GM12878 (cell line): ENCODE data around the gene IQUB. TPM values are rescaled to one million over a fixed set of nuclear protein-coding genes. Genes with fewer than 3 reads are reported as not detected.

Experiments used
- ATF7 ChIP-seq: fragments of 450-650 bp; IDR thresholded peaks from 2 replicates; pipeline ENCODE4 v1.6.1; 2016; ENCODE audit warnings: low read depth, mild to moderate bottlenecking
- EGR1 ChIP-seq, 2 experiments: IDR thresholded peaks; 1 replicate in 1 of 2; 2 replicates in 1 of 2; pipeline ENCODE4 v1.6.1; 2011 to 2012; ENCODE audit warnings: low read depth in 2 of 2, low read length in 2 of 2, borderline replicate concordance in 1 of 2, mild to moderate bottlenecking in 1 of 2, moderate library complexity in 1 of 2
- ETV6 ChIP-seq, 2 experiments: fragments of 450-650 bp in 1 of 2; IDR thresholded peaks in 1 of 2; conservative IDR thresholded peaks in 1 of 2; 2 replicates each; pipeline ENCODE4 v1.6.1; 2014; ENCODE audit warnings: antibody characterized with exemption in 1 of 2, borderline replicate concordance in 1 of 2, low read depth in 1 of 2, mild to moderate bottlenecking in 1 of 2, moderate library complexity in 1 of 2
- GATAD2B ChIP-seq: fragments of 450-650 bp; conservative IDR thresholded peaks from 2 replicates; pipeline ENCODE4 v1.6.1; 2017; ENCODE audit warnings: low read depth, mild to moderate bottlenecking, moderate library complexity
- LARP7 ChIP-seq: fragments of 450-650 bp; IDR thresholded peaks from 2 replicates; pipeline ENCODE4 v1.6.1; 2017; ENCODE audit warnings: mild to moderate bottlenecking
- MTA2 ChIP-seq: fragments of 450-650 bp; IDR thresholded peaks from 2 replicates; pipeline ENCODE4 v1.6.1; 2016; ENCODE audit warnings: low read depth, mild to moderate bottlenecking, moderate library complexity
- NFXL1 ChIP-seq: fragments of 450-650 bp; IDR thresholded peaks from 2 replicates; pipeline ENCODE4 v1.6.1; 2017; ENCODE audit warnings: antibody characterized with exemption, mild to moderate bottlenecking, borderline replicate concordance
- POU2F2 ChIP-seq: IDR thresholded peaks from 3 replicates; pipeline ENCODE4 v1.6.1; 2011; ENCODE audit warnings: low read depth, mild to moderate bottlenecking, low read length, borderline replicate concordance
- ZNF217 ChIP-seq: fragments of 450-650 bp; IDR thresholded peaks from 2 replicates; pipeline ENCODE4 v1.6.1; 2017; ENCODE audit warnings: antibody characterized with exemption, mild to moderate bottlenecking
- ZSCAN29 ChIP-seq: fragments of 450-650 bp; IDR thresholded peaks from 2 replicates; pipeline ENCODE4 v1.6.1; 2017; ENCODE audit warnings: mild to moderate bottlenecking, moderate library complexity
- polyA plus RNA-seq, 11 experiments: library from polyadenylated mRNA; depleted of rRNA in 4 of 11; unstranded in 6 of 11; stranded (reverse) in 5 of 11; fragments of >200 nt; fragmentation: Nextera tagmentation in 4 of 11; fragmentation: Illumina TruSeq in 1 of 11; extraction: Ambion mirVana in 4 of 11; extraction: Trizol in 1 of 11; gene quantifications; 1 replicate in 1 of 11; 2 replicates in 10 of 11; pipeline versions ENCODE4 v1.2.1 to v1.2.3, GENCODE V29; 2011 to 2016; ENCODE audit warnings: inconsistent platforms in 2 of 11, missing spikeins in 2 of 11, low read depth in 1 of 11
- total RNA-seq, 4 experiments: library from RNA; depleted of rRNA in 3 of 4; stranded (reverse); fragments of >200 nt in 3 of 4; fragmentation: Illumina TruSeq in 1 of 4; extraction: Trizol in 1 of 4; gene quantifications; 2 replicates each; pipeline versions ENCODE4 v1.2.1 to v1.2.3, GENCODE V29; 2013 to 2021
- TF ChIP-seq, protein P1 (sequence below): IDR thresholded peaks from 2 replicates; pipeline ENCODE4 v1.6.1; 2011; ENCODE audit warnings: low read depth, mild to moderate bottlenecking, low read length, moderate library complexity, borderline replicate concordance; ENCODE audit errors: extremely low read depth
- TF ChIP-seq, protein P2 (sequence below): fragments of 450-650 bp; IDR thresholded peaks from 2 replicates; pipeline ENCODE4 v1.6.1; 2017; ENCODE audit warnings: mild to moderate bottlenecking, moderate library complexity
- TF ChIP-seq, protein P3 (sequence below): IDR thresholded peaks from 2 replicates; pipeline ENCODE4 v1.6.1; 2012; ENCODE audit warnings: mild to moderate bottlenecking, low read depth, low read length
- TF ChIP-seq, protein P4 (sequence below): fragments of 450-650 bp; IDR thresholded peaks from 2 replicates; pipeline ENCODE4 v1.6.1; 2017; ENCODE audit warnings: mild to moderate bottlenecking
- TF ChIP-seq, protein P5 (sequence below): fragments of 450-650 bp; IDR thresholded peaks from 2 replicates; pipeline ENCODE4 v1.6.1; 2017; ENCODE audit warnings: mild to moderate bottlenecking, low read depth, inconsistent platforms; ENCODE audit not compliant: poor library complexity, severe bottlenecking

The IQUB gene
- total and polyA plus RNA-seq, 10 of the 15 experiments (the other 5 are each of a cell fraction or from before 2014, with no cell fraction given) = 0.04 to 0.08 TPM; not detected in 8

DNA sequence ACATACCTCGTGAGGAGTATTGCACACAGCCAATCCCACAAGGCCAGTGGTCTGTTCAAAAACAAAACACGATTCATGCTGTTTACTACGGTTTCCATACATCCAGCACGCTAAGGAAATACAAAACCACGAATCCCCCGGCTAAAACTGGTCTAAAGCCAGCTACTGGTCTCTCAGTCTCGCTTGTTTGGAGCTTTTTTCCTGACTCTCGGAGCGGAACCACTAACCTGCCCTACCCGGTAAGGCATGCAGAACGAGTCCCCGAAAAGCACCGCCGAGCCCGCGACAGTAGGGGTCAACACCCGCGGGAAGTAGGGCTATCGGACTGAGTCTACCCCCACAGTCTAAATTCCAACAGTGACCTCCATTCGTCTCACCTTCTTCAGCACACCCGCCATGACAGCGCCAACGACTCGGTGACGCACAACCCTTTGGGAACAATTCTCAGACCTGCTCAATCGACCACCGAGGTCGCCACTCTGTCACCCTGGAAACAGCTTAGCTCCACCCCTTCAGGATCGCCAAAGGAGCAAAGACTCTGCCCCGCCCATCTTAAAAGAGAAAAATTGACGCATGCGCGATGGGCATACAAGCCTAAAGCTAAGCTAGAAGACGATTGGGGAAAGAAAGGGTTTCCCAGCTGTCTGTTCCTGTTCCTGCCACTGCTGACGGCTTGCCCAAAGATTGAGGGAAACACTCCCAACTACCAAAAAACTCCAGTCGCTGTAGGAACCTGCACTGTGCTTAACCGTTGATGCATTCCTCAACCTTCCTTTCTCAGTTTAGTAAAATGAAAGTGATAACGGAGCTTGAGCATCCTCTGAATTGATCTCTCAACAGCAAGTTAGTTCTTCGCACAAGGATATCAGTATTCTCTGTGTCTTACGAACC, 23.2 kb upstream of the IQUB start, which contains the start of gene NDUFA5 (continued):
- TF ChIP-seq, protein P1, sequence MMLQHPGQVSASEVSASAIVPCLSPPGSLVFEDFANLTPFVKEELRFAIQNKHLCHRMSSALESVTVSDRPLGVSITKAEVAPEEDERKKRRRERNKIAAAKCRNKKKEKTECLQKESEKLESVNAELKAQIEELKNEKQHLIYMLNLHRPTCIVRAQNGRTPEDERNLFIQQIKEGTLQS = 0 out of 2 replicates have a peak, but pooled peaks have one; percentile 24
- TF ChIP-seq ZNF217 (no peak), MTA2 (0 out of 2 replicates have a peak, but pooled peaks have one; percentile 24), NFXL1 (no peak), GATAD2B (0 out of 2 replicates have a peak, but pooled peaks have one; percentile 10), ATF7 (peak; percentile 87), ETV6 (conservative IDR thresholded peaks at IDR 0.05 in 1 of 2, IDR thresholded peaks at IDR 0.05 in 1 of 2; ENCODE audit: borderline replicate concordance in 1 of 2, low read depth in 1 of 2) (no peak), LARP7 (no peak), EGR1 (IDR thresholded peaks at IDR 0.05; ENCODE audit: borderline replicate concordance in 1 of 2, low read depth in 2 of 2, low read length in 2 of 2) (no peak), ZSCAN29 (no peak), POU2F2 (peak; percentile 51; the same call in 1 of the 3 replicates)
- TF ChIP-seq, protein P2, sequence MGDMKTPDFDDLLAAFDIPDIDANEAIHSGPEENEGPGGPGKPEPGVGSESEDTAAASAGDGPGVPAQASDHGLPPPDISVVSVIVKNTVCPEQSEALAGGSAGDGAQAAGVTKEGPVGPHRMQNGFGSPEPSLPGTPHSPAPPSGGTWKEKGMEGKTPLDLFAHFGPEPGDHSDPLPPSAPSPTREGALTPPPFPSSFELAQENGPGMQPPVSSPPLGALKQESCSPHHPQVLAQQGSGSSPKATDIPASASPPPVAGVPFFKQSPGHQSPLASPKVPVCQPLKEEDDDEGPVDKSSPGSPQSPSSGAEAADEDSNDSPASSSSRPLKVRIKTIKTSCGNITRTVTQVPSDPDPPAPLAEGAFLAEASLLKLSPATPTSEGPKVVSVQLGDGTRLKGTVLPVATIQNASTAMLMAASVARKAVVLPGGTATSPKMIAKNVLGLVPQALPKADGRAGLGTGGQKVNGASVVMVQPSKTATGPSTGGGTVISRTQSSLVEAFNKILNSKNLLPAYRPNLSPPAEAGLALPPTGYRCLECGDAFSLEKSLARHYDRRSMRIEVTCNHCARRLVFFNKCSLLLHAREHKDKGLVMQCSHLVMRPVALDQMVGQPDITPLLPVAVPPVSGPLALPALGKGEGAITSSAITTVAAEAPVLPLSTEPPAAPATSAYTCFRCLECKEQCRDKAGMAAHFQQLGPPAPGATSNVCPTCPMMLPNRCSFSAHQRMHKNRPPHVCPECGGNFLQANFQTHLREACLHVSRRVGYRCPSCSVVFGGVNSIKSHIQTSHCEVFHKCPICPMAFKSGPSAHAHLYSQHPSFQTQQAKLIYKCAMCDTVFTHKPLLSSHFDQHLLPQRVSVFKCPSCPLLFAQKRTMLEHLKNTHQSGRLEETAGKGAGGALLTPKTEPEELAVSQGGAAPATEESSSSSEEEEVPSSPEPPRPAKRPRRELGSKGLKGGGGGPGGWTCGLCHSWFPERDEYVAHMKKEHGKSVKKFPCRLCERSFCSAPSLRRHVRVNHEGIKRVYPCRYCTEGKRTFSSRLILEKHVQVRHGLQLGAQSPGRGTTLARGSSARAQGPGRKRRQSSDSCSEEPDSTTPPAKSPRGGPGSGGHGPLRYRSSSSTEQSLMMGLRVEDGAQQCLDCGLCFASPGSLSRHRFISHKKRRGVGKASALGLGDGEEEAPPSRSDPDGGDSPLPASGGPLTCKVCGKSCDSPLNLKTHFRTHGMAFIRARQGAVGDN = no peak
- TF ChIP-seq, protein P3, sequence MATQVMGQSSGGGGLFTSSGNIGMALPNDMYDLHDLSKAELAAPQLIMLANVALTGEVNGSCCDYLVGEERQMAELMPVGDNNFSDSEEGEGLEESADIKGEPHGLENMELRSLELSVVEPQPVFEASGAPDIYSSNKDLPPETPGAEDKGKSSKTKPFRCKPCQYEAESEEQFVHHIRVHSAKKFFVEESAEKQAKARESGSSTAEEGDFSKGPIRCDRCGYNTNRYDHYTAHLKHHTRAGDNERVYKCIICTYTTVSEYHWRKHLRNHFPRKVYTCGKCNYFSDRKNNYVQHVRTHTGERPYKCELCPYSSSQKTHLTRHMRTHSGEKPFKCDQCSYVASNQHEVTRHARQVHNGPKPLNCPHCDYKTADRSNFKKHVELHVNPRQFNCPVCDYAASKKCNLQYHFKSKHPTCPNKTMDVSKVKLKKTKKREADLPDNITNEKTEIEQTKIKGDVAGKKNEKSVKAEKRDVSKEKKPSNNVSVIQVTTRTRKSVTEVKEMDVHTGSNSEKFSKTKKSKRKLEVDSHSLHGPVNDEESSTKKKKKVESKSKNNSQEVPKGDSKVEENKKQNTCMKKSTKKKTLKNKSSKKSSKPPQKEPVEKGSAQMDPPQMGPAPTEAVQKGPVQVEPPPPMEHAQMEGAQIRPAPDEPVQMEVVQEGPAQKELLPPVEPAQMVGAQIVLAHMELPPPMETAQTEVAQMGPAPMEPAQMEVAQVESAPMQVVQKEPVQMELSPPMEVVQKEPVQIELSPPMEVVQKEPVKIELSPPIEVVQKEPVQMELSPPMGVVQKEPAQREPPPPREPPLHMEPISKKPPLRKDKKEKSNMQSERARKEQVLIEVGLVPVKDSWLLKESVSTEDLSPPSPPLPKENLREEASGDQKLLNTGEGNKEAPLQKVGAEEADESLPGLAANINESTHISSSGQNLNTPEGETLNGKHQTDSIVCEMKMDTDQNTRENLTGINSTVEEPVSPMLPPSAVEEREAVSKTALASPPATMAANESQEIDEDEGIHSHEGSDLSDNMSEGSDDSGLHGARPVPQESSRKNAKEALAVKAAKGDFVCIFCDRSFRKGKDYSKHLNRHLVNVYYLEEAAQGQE = 0 out of 2 replicates have a peak, but pooled peaks have one; percentile 9
- TF ChIP-seq, protein P4, sequence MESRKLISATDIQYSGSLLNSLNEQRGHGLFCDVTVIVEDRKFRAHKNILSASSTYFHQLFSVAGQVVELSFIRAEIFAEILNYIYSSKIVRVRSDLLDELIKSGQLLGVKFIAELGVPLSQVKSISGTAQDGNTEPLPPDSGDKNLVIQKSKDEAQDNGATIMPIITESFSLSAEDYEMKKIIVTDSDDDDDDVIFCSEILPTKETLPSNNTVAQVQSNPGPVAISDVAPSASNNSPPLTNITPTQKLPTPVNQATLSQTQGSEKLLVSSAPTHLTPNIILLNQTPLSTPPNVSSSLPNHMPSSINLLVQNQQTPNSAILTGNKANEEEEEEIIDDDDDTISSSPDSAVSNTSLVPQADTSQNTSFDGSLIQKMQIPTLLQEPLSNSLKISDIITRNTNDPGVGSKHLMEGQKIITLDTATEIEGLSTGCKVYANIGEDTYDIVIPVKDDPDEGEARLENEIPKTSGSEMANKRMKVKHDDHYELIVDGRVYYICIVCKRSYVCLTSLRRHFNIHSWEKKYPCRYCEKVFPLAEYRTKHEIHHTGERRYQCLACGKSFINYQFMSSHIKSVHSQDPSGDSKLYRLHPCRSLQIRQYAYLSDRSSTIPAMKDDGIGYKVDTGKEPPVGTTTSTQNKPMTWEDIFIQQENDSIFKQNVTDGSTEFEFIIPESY = no peak
- TF ChIP-seq, protein P5, sequence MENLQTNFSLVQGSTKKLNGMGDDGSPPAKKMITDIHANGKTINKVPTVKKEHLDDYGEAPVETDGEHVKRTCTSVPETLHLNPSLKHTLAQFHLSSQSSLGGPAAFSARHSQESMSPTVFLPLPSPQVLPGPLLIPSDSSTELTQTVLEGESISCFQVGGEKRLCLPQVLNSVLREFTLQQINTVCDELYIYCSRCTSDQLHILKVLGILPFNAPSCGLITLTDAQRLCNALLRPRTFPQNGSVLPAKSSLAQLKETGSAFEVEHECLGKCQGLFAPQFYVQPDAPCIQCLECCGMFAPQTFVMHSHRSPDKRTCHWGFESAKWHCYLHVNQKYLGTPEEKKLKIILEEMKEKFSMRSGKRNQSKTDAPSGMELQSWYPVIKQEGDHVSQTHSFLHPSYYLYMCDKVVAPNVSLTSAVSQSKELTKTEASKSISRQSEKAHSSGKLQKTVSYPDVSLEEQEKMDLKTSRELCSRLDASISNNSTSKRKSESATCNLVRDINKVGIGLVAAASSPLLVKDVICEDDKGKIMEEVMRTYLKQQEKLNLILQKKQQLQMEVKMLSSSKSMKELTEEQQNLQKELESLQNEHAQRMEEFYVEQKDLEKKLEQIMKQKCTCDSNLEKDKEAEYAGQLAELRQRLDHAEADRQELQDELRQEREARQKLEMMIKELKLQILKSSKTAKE = no peak
